ENCODE measurements around the gene MFAP2. TPM values are rescaled to one million over a fixed set of nuclear protein-coding genes. Genes with fewer than 3 reads are reported as not detected.

The MFAP2 gene
- total RNA-seq, 4 donors from 2014 or later = 1.4 to 21.1 (median 9.1) TPM

GRCh38 chr1:16978567-16979474 is 1.6 kb downstream of the MFAP2 start:
- DNase-seq = peak; percentile 10 to 12
- H3K27ac ChIP-seq = peak overlapping the region; percentile 29 to 49 (median 46)
- no peaks in the 10 kb centered on the region for H3K27me3 ChIP-seq
- WGBS, 2 donors = 73 to 88% methylated on average over 14 to 19 of the region's 20 CpGs
- intact Hi-C loops (cut with DNase I) = no loop called here
- TF ChIP-seq POLR2A (IDR thresholded peaks at IDR 0.05) (no peak), CTCF (IDR thresholded peaks at IDR 0.05) (no peak)
- H3K4me1 ChIP-seq = peaks cover 6 to 24% of the 10 kb centered on the region in 2 donors
- no peak overlapping the region for H3K4me3 ChIP-seq (replicated peaks in 1 of 3)
- no peaks in the 10 kb centered on the region for H3K9me3 ChIP-seq
- H3K36me3 ChIP-seq = no peaks in the 10 kb centered on the region

- Histone ChIP-seq H3K36me3 (no peaks in the 10 kb centered on the region), H3K27ac (peak overlapping the region in 2 of 3 donors; percentile 10 to 46), H3K27me3 (no peaks in the 10 kb centered on the region), H3K4me1 (peaks cover 6 to 24% of the 10 kb centered on the region in 2 donors), H3K4me3 (replicated peaks in 1 of 3) (no peak overlapping the region), H3K9me3 (no peaks in the 10 kb centered on the region)
- DNase-seq = no peak
- intact Hi-C loops (cut with DNase I) = no loop called here
- 81 to 89% methylated on average over 4 of the region's 4 CpGs for WGBS, 2 donors
- TF ChIP-seq CTCF (IDR thresholded peaks at IDR 0.05) = no peak
- TF ChIP-seq POLR2A (IDR thresholded peaks at IDR 0.05) = no peak
These were observed 2.3 kb downstream of the MFAP2 start for GRCh38 chr1:16978139-16978538.

GRCh38 chr1:16977377-16977776 is 3.0 kb downstream of the MFAP2 start:
- Histone ChIP-seq H3K27me3 (no peaks in the 10 kb centered on the region), H3K27ac (no peak overlapping the region), H3K4me1 (peaks cover 6 to 24% of the 10 kb centered on the region in 2 donors), H3K36me3 (no peaks in the 10 kb centered on the region), H3K9me3 (no peaks in the 10 kb centered on the region), H3K4me3 (replicated peaks in 1 of 3) (no peak overlapping the region)
- no peak for DNase-seq
- TF ChIP-seq POLR2A (IDR thresholded peaks at IDR 0.05) = no peak
- no peak for TF ChIP-seq CTCF (IDR thresholded peaks at IDR 0.05)
- intact Hi-C loops (cut with DNase I) = no loop called here
- WGBS, 2 donors = 93 to 98% methylated on average over 5 of the region's 5 CpGs

- H3K4me3 ChIP-seq (replicated peaks in 1 of 3) = no peak overlapping the region
- no peaks in the 10 kb centered on the region for H3K27me3 ChIP-seq
- no peak for DNase-seq
- intact Hi-C loops (cut with DNase I) = no loop called here
- TF ChIP-seq CTCF (IDR thresholded peaks at IDR 0.05) = no peak
- TF ChIP-seq POLR2A (IDR thresholded peaks at IDR 0.05) = no peak
- WGBS, 2 donors = 82 to 88% methylated on average over 12 to 16 of the region's 16 CpGs
- H3K27ac ChIP-seq = no peak overlapping the region
- peaks cover 6 to 24% of the 10 kb centered on the region in 2 donors for H3K4me1 ChIP-seq
- no peaks in the 10 kb centered on the region for H3K36me3 ChIP-seq
- no peaks in the 10 kb centered on the region for H3K9me3 ChIP-seq
These were observed 3.5 kb downstream of the MFAP2 start for GRCh38 chr1:16976966-16977365.

GRCh38 chr1:16975838-16976237 is 4.6 kb downstream of the MFAP2 start:
- Histone ChIP-seq H3K4me3 (replicated peaks in 1 of 3) (no peak overlapping the region), H3K27ac (no peak overlapping the region), H3K27me3 (no peaks in the 10 kb centered on the region), H3K36me3 (no peaks in the 10 kb centered on the region), H3K9me3 (no peaks in the 10 kb centered on the region), H3K4me1 (peaks cover 6 to 24% of the 10 kb centered on the region in 2 donors)
- intact Hi-C loops (cut with DNase I) = no loop called here
- 85 to 88% methylated on average over 14 of the region's 14 CpGs for WGBS, 2 donors
- no peak for DNase-seq
- TF ChIP-seq CTCF (IDR thresholded peaks at IDR 0.05) (no peak), POLR2A (IDR thresholded peaks at IDR 0.05) (no peak)
